HepG2 (cell line): ENCODE data around the gene MICB. TPM values are rescaled to one million over a fixed set of nuclear protein-coding genes. Genes with fewer than 3 reads are reported as not detected.

Source experiments
- BORCS8-MEF2B ChIP-seq: sonication (generic); formaldehyde crosslinking; IDR thresholded peaks from 2 replicates; pipeline ENCODE4 v1.8.0; 2022; ENCODE audit warnings: mild to moderate bottlenecking, missing genetic modification reagents
- HCFC1 ChIP-seq: fragments of 150-350 bp; IDR thresholded peaks from 2 replicates; pipeline ENCODE4 v1.6.1; 2014; ENCODE audit warnings: low read depth, low read length
- HDAC2 ChIP-seq: sonication (generic); formaldehyde crosslinking; IDR thresholded peaks from 2 replicates; pipeline ENCODE4 v1.4.0; 2020; ENCODE audit warnings: missing genetic modification reagents
- KAT7 ChIP-seq: IDR thresholded peaks from 2 replicates; pipeline ENCODE4 v1.6.1; 2018; ENCODE audit warnings: borderline replicate concordance, missing compliant biosample characterization
- KMT2A ChIP-seq: sonication (generic); formaldehyde crosslinking; IDR thresholded peaks from 2 replicates; pipeline ENCODE4 v1.4.0; 2020; ENCODE audit warnings: missing genetic modification reagents
- KMT2B ChIP-seq: IDR thresholded peaks from 2 replicates; pipeline ENCODE4 v1.6.1; 2016; ENCODE audit warnings: missing genetic modification reagents, missing compliant biosample characterization
- POLR2AphosphoS5 ChIP-seq: IDR thresholded peaks from 2 replicates; pipeline ENCODE4 v1.6.1; 2012; ENCODE audit warnings: low read depth, low read length
- SNAPC2 ChIP-seq: sonication (generic); formaldehyde crosslinking; IDR thresholded peaks from 2 replicates; pipeline ENCODE4 v1.8.1; 2022; ENCODE audit warnings: mild to moderate bottlenecking, missing genetic modification reagents
- SRY ChIP-seq: sonication (generic); formaldehyde crosslinking; IDR thresholded peaks from 2 replicates; pipeline ENCODE4 v1.8.0; 2022; ENCODE audit warnings: mild to moderate bottlenecking, missing genetic modification reagents
- SYNCRIP ChIP-seq: fragments of 200-400 bp; formaldehyde crosslinking; IDR thresholded peaks from 2 replicates; pipeline ENCODE4 v1.6.1; 2018; ENCODE audit warnings: mild to moderate bottlenecking, low read depth, low read length; ENCODE audit not compliant: insufficient read depth
- TBX2 ChIP-seq: sonication (generic); formaldehyde crosslinking; IDR thresholded peaks from 2 replicates; pipeline ENCODE4 v1.5.0; 2020; ENCODE audit warnings: missing genetic modification reagents, mild to moderate bottlenecking, borderline replicate concordance
- THYN1 ChIP-seq: sonication (generic); formaldehyde crosslinking; IDR thresholded peaks from 2 replicates; pipeline ENCODE4 v1.8.1; 2023; ENCODE audit warnings: low read depth, mild to moderate bottlenecking, moderate library complexity, missing genetic modification reagents, borderline replicate concordance
- ZFP41 ChIP-seq: sonication (generic); formaldehyde crosslinking; IDR thresholded peaks from 2 replicates; pipeline ENCODE4 v1.4.0; 2020; ENCODE audit warnings: mild to moderate bottlenecking, missing genetic modification reagents, borderline replicate concordance
- ZNF335 ChIP-seq: sonication (generic); formaldehyde crosslinking; IDR thresholded peaks from 2 replicates; pipeline ENCODE4 v1.4.0; 2020; ENCODE audit warnings: missing genetic modification reagents
- ZNF446 ChIP-seq: sonication (generic); formaldehyde crosslinking; IDR thresholded peaks from 2 replicates; pipeline ENCODE4 v1.5.0; 2020; ENCODE audit warnings: mild to moderate bottlenecking, missing genetic modification reagents
- ZNF577 ChIP-seq: sonication (generic); formaldehyde crosslinking; IDR thresholded peaks from 2 replicates; pipeline ENCODE4 v1.4.0; 2020; ENCODE audit warnings: mild to moderate bottlenecking, low read depth, missing genetic modification reagents, borderline replicate concordance
- ZNF598 ChIP-seq: sonication (generic); formaldehyde crosslinking; IDR thresholded peaks from 2 replicates; pipeline ENCODE4 v1.5.1; 2020; ENCODE audit warnings: mild to moderate bottlenecking, missing genetic modification reagents, borderline replicate concordance
- ZNF713 ChIP-seq: sonication (generic); formaldehyde crosslinking; IDR thresholded peaks from 2 replicates; pipeline ENCODE4 v1.4.0; 2020; ENCODE audit warnings: mild to moderate bottlenecking, missing genetic modification reagents
- ZNF780A ChIP-seq: sonication (generic); formaldehyde crosslinking; IDR thresholded peaks from 2 replicates; pipeline ENCODE4 v1.8.0; 2022; ENCODE audit warnings: mild to moderate bottlenecking, missing genetic modification reagents, moderate library complexity
- polyA plus RNA-seq, 8 experiments: library from polyadenylated mRNA; depleted of rRNA in 3 of 8; stranded (reverse) in 7 of 8; unstranded in 1 of 8; fragments of >200 nt; fragmentation: Illumina TruSeq in 4 of 8; extraction: Trizol in 4 of 8; gene quantifications; 2 replicates each; pipeline versions ENCODE4 v1.2.1 to v1.2.3, GENCODE V29; 2011 to 2016; ENCODE audit warnings: low read depth in 4 of 8, missing spikeins in 1 of 8, mixed read lengths in 1 of 8; ENCODE audit not compliant: insufficient read depth in 1 of 8
- total RNA-seq, 5 experiments: library from RNA; depleted of rRNA; stranded (reverse); fragments of >200 nt; fragmentation: Illumina TruSeq; extraction: Trizol; gene quantifications; 2 replicates each; pipeline ENCODE4 v1.2.3, GENCODE V29; 2016; ENCODE audit warnings: low read depth in 1 of 5
- TF ChIP-seq, protein P1 (sequence below): sonication (generic); formaldehyde crosslinking; IDR thresholded peaks from 2 replicates; pipeline ENCODE4 v1.4.0; 2020; ENCODE audit warnings: mild to moderate bottlenecking, missing genetic modification reagents
- TF ChIP-seq, protein P2 (sequence below): sonication (generic); formaldehyde crosslinking; IDR thresholded peaks from 2 replicates; pipeline ENCODE4 v1.5.0; 2020; ENCODE audit warnings: mild to moderate bottlenecking, missing genetic modification reagents
- TF ChIP-seq, protein P3 (sequence below): sonication (generic); formaldehyde crosslinking; IDR thresholded peaks from 2 replicates; pipeline ENCODE4 v1.4.0; 2020; ENCODE audit warnings: missing genetic modification reagents; ENCODE audit errors: not compliant biosample characterization
- TF ChIP-seq, protein P4 (sequence below): sonication (generic); formaldehyde crosslinking; IDR thresholded peaks from 2 replicates; pipeline ENCODE4 v1.8.1; 2023; ENCODE audit warnings: mild to moderate bottlenecking, missing genetic modification reagents, borderline replicate concordance
- TF ChIP-seq, protein P5 (sequence below): sonication (generic); formaldehyde crosslinking; IDR thresholded peaks from 2 replicates; pipeline ENCODE4 v1.5.0; 2020; ENCODE audit warnings: mild to moderate bottlenecking, missing genetic modification reagents

MICB gene
- total and polyA plus RNA-seq, 2 of the 13 experiments (the other 11 are each of a cell fraction or from before 2014, with no cell fraction given) = 12.5 to 12.8 TPM

DNA sequence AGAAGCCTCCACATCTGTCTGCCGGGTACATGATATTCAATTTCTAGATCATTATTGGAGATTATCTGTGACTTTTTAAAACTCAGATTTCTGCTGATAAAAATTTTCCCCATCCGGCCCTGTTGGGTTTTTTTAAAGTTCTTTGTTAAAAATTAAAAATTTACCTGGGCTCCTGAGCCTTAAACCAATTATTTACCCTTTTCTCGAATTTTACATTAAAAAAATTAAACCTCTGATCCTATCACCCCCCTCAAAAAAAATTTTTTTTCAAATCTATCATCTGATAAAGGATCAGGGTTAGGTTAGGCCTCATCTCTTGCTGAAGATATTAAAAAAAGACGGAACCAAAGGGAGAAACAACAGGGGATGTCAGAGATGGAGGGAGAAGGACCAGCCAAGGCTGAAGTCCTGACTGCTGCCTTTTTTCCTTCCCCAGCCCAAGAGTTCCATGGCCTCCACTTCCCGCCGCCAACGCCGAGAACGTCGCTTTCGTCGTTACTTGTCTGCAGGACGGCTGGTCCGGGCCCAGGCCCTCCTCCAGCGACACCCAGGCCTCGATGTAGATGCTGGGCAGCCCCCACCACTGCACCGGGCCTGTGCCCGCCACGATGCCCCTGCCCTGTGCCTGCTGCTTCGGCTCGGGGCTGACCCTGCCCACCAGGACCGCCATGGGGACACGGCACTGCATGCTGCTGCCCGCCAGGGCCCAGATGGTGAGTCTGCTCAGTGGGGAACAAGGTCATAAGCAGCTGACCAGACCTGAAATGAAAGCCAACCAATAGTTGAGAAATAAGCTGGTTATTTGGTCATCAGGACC is 50.0 kb downstream of the MICB start (continued):
- TF ChIP-seq, protein P1, sequence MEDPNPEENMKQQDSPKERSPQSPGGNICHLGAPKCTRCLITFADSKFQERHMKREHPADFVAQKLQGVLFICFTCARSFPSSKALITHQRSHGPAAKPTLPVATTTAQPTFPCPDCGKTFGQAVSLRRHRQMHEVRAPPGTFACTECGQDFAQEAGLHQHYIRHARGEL = no peak
- no peak for TF ChIP-seq KMT2B
- no peak for TF ChIP-seq POLR2AphosphoS5
- peak; percentile 10; the same call in 1 of the 2 replicates for TF ChIP-seq KMT2A (CRISPR knock-in tag)
- TF ChIP-seq THYN1 (CRISPR knock-in tag) = no peak
- TF ChIP-seq, protein P2, sequence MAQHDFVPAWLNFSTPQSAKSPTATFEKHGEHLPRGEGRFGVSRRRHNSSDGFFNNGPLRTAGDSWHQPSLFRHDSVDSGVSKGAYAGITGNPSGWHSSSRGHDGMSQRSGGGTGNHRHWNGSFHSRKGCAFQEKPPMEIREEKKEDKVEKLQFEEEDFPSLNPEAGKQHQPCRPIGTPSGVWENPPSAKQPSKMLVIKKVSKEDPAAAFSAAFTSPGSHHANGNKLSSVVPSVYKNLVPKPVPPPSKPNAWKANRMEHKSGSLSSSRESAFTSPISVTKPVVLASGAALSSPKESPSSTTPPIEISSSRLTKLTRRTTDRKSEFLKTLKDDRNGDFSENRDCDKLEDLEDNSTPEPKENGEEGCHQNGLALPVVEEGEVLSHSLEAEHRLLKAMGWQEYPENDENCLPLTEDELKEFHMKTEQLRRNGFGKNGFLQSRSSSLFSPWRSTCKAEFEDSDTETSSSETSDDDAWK (CRISPR knock-in tag) = no peak
- no peak for TF ChIP-seq HDAC2 (CRISPR knock-in tag)
- TF ChIP-seq HCFC1 = no peak
- no peak for TF ChIP-seq ZNF335 (CRISPR knock-in tag)
- no peak for TF ChIP-seq ZFP41
- no peak for TF ChIP-seq KAT7
- TF ChIP-seq ZNF780A (CRISPR knock-in tag) = no peak
- TF ChIP-seq, protein P3, sequence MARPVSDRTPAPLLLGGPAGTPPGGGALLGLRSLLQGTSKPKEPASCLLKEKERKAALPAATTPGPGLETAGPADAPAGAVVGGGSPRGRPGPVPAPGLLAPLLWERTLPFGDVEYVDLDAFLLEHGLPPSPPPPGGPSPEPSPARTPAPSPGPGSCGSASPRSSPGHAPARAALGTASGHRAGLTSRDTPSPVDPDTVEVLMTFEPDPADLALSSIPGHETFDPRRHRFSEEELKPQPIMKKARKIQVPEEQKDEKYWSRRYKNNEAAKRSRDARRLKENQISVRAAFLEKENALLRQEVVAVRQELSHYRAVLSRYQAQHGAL (CRISPR knock-in tag) = no peak
- TF ChIP-seq ZNF598 (CRISPR knock-in tag) = no peak
- no peak for TF ChIP-seq SNAPC2 (CRISPR knock-in tag)
- TF ChIP-seq ZNF577 (CRISPR knock-in tag) = no peak
- TF ChIP-seq TBX2 (CRISPR knock-in tag) = 0 out of 2 replicates have a peak, but pooled peaks have one; percentile 9
- no peak for TF ChIP-seq ZNF446 (CRISPR knock-in tag)
- TF ChIP-seq, protein P4, sequence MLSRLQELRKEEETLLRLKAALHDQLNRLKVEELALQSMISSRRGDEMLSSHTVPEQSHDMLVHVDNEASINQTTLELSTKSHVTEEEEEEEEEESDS (CRISPR knock-in tag) = no peak
- TF ChIP-seq, protein P5, sequence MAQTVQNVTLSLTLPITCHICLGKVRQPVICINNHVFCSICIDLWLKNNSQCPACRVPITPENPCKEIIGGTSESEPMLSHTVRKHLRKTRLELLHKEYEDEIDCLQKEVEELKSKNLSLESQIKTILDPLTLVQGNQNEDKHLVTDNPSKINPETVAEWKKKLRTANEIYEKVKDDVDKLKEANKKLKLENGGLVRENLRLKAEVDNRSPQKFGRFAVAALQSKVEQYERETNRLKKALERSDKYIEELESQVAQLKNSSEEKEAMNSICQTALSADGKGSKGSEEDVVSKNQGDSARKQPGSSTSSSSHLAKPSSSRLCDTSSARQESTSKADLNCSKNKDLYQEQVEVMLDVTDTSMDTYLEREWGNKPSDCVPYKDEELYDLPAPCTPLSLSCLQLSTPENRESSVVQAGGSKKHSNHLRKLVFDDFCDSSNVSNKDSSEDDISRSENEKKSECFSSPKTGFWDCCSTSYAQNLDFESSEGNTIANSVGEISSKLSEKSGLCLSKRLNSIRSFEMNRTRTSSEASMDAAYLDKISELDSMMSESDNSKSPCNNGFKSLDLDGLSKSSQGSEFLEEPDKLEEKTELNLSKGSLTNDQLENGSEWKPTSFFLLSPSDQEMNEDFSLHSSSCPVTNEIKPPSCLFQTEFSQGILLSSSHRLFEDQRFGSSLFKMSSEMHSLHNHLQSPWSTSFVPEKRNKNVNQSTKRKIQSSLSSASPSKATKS = no peak
- no peak for TF ChIP-seq SYNCRIP
- no peak for TF ChIP-seq BORCS8-MEF2B (CRISPR knock-in tag)
- no peak for TF ChIP-seq ZNF713 (CRISPR knock-in tag)
- TF ChIP-seq SRY (CRISPR knock-in tag) = no peak
